Measurements from ENCODE around the gene MEG3. TPM values are rescaled to one million over a fixed set of nuclear protein-coding genes. Genes with fewer than 3 reads are reported as not detected.

Gene MEG3
- total and polyA plus RNA-seq, 2 of the 4 experiments (the other 2 are of a cell fraction), result 31.5 to 556 TPM

- TF ChIP-seq RFX5 (IDR thresholded peaks at IDR 0.05; ENCODE audit: low read depth, low read length) (no peak), RAD21 (IDR thresholded peaks at IDR 0.05; ENCODE audit: low read length) (no peak)
Measured at GRCh38 chr14:100891501-100892445, 65.9 kb downstream of the MEG3 start (continued).

- H3K9me3 ChIP-seq (ENCODE audit: control insufficient read depth, insufficient read depth, low read length), result no peaks in the 10 kb centered on the region
- no peak overlapping the region for H2AK5ac ChIP-seq (ENCODE audit: low read depth, low read length)
- H3K27ac ChIP-seq (ENCODE audit: insufficient read depth, low read length), result no peak overlapping the region
- no peak overlapping the region for H3K23ac ChIP-seq (ENCODE audit: low read depth, low read length)
- no peaks in the 10 kb centered on the region for H3K9me1 ChIP-seq (ENCODE audit: insufficient read depth, low read length)
- H3K4ac ChIP-seq (ENCODE audit: low read depth, low read length), result no peak overlapping the region
- ATAC-seq (ENCODE audit: low read depth), result no peak
- peaks cover 36% of the 10 kb centered on the region for H4K20me1 ChIP-seq (ENCODE audit: insufficient read depth, low read length)
- H3K4me2 ChIP-seq (ENCODE audit: low read depth, low read length), result no peak overlapping the region
- H2BK5ac ChIP-seq (ENCODE audit: low read depth, low read length, poor library complexity, severe bottlenecking), result no peak overlapping the region
- H3K36me3 ChIP-seq (ENCODE audit: control insufficient read depth, insufficient read depth, low read length), result peaks cover 64% of the 10 kb centered on the region
- no peak overlapping the region for H4K5ac ChIP-seq (ENCODE audit: low read depth, low read length)
- BruUV-seq (replicated peaks), result no TSS peak
- no peak overlapping the region for H3K9ac ChIP-seq (ENCODE audit: low read depth, low read length)
- peak overlapping the region; percentile 50 for H2AK9ac ChIP-seq (replicated peaks; ENCODE audit: low read depth, low read length, poor library complexity)
- H3K4me1 ChIP-seq (ENCODE audit: control insufficient read depth, insufficient read depth, low read length), result no peaks in the 10 kb centered on the region; the same call in 1 of the 2 replicates
- H3K14ac ChIP-seq (replicated peaks; ENCODE audit: low read depth, low read length), result no peak overlapping the region
- in situ Hi-C loops (cut with MboI; ENCODE audit: low sequenced_read_pairs) (no loop called here), dilution Hi-C loops (cut with HindIII; ENCODE audit: low sequenced_read_pairs, unreplicated experiment) (no loop called here), intact Hi-C loops (cut with micrococcal nuclease) (no loop called here)
- no peak overlapping the region for H4K91ac ChIP-seq (ENCODE audit: insufficient read depth, low read depth, low read length)
- H2BK120ac ChIP-seq (ENCODE audit: low read depth, low read length), result no peak overlapping the region
- TF ChIP-seq CTCF (conservative IDR thresholded peaks at IDR 0.05; ENCODE audit: low read depth, low read length), result no peak
- TF ChIP-seq USF2 (IDR thresholded peaks at IDR 0.05; ENCODE audit: low read depth, low read length), result no peak
- TF ChIP-seq ELK1 (IDR thresholded peaks at IDR 0.05; ENCODE audit: borderline replicate concordance, low read depth, low read length), result no peak
- TF ChIP-seq MAFK (IDR thresholded peaks at IDR 0.05; ENCODE audit: low read depth, low read length), result no peak
- H2BK15ac ChIP-seq (ENCODE audit: low read depth, low read length), result no peak overlapping the region
- no peak overlapping the region for H4K8ac ChIP-seq (ENCODE audit: low read depth in 2 of 2, low read length in 2 of 2)
- ChIA-PET POLR2A (ENCODE audit: unreplicated experiment) (no interaction called here), CTCF (no interaction called here)
- H3K79me1 ChIP-seq (ENCODE audit: low read depth in 1 of 2, low read length in 2 of 2), result peaks cover 7 to 27% of the 10 kb centered on the region in 2 experiments; a peak in 3 of 4 replicates
- no peak overlapping the region for H2AFZ ChIP-seq (replicated peaks; ENCODE audit: low read length, poor library complexity)
- H3K18ac ChIP-seq (ENCODE audit: low read depth, low read length), result no peak overlapping the region
- no peak overlapping the region for H3K56ac ChIP-seq (ENCODE audit: extremely low read depth, insufficient read depth, low read length)
- 80% methylated on average over 2 of the region's 17 CpGs; no CpG with 5 or more reads in 1 of the 2 experiments for WGBS, 2 experiments (ENCODE audit: extremely low coverage in 2 of 2, insufficient read length in 1 of 2)
- peaks cover 2% of the 10 kb centered on the region; the same call in 1 of the 2 replicates for H3K27me3 ChIP-seq (ENCODE audit: control insufficient read depth, insufficient read depth, low read length)
- no peak overlapping the region for H3K4me3 ChIP-seq (ENCODE audit: insufficient read depth, low read depth, low read length)
- DNase-seq, result no peak
- no peak overlapping the region for H2BK20ac ChIP-seq (ENCODE audit: low read depth, low read length)
Measured at GRCh38 chr14:100892496-100893227, 66.7 kb downstream of the MEG3 start.
